Esophagus (tissue), 2 donors: Measurements from ENCODE around the gene RGPD6. TPM values are rescaled to one million over a fixed set of nuclear protein-coding genes. Genes with fewer than 3 reads are reported as not detected.
A peak's percentile ranks its signal among the peaks of the same experiment; 100 is the strongest.
"Not testable (repeated sequence)": the region's sequence is repeated elsewhere in the genome, so short reads cannot be mapped to it uniquely, and the experiment has no call there.

Experiments used
- H3K27ac ChIP-seq, 2 donors: one replicate each; pipeline ENCODE4 v1.5.1; 2013; ENCODE audit warnings: low read depth in 2 of 2, mild to moderate bottlenecking in 2 of 2, inconsistent platforms in 1 of 2, low read length in 1 of 2, moderate library complexity in 1 of 2
- H3K27me3 ChIP-seq, 2 donors: one replicate each; pipeline ENCODE4 v1.6.1; 2013; ENCODE audit warnings: low read length in 2 of 2, control low read depth in 1 of 2, mild to moderate bottlenecking in 1 of 2; ENCODE audit not compliant: insufficient read depth in 2 of 2, control insufficient read depth in 1 of 2
- H3K36me3 ChIP-seq, 2 donors: one replicate each; pipeline ENCODE4 v1.6.1; 2013; ENCODE audit warnings: low read length in 1 of 2; ENCODE audit not compliant: control insufficient read depth in 2 of 2, insufficient read depth in 2 of 2
- H3K4me1 ChIP-seq, 2 donors: one replicate each; pipeline ENCODE4 v1.6.1; 2013; ENCODE audit warnings: low read length in 1 of 2; ENCODE audit not compliant: control insufficient read depth in 2 of 2, insufficient read depth in 2 of 2
- H3K4me3 ChIP-seq, 2 donors: one replicate each; pipeline ENCODE4 v1.5.1; 2013; ENCODE audit warnings: low read length in 2 of 2, mild to moderate bottlenecking in 2 of 2, low read depth in 1 of 2, moderate library complexity in 1 of 2
- H3K9me3 ChIP-seq, 2 donors: one replicate each; pipeline ENCODE4 v1.6.1; 2013; ENCODE audit warnings: mild to moderate bottlenecking in 2 of 2, low read depth in 1 of 2, low read length in 1 of 2, moderate library complexity in 1 of 2; ENCODE audit not compliant: control insufficient read depth in 2 of 2, insufficient read depth in 1 of 2
- WGBS, 2 donors: extraction: QIAGEN DNeasy Blood & Tissue Kit; methylation state at CpG; one replicate each; pipeline ENCODE4 v1.1.7; 2013; 5-methylcytosine and 5-hydroxymethylcytosine counted together
- polyA plus RNA-seq, 2 donors: library from polyadenylated mRNA; stranded (reverse); fragments of 200-250 nt; gene quantifications; one replicate each; pipeline ENCODE4 v1.2.3, GENCODE V29; 2013
- donor health status: healthy with polysubstance abuse.
- donor health status: Bipolar disorder and iron deficiency.

RGPD6 gene
- polyA plus RNA-seq = 1 to 10 TPM; 4.6 to 9.1 TPM

- peak within 1 kb of the TSS in 1 of 2 donors; percentile 22 for H3K27ac ChIP-seq
- not testable (repeated sequence) for H3K4me1 ChIP-seq, H3K9me3 ChIP-seq, H3K4me3 ChIP-seq, H3K27me3 ChIP-seq, H3K36me3 ChIP-seq
- no CpG with 5 or more reads among the region's 70 CpGs for WGBS, 2 donors
These were observed at the start of gene RGPD6 for GRCh38 chr2:110576763-110577416. RGPD6 (minus strand) TSS chr2:110577222; CDS start chr2:110577024, 198 bp downstream.

- not testable (repeated sequence) for H3K27ac ChIP-seq, H3K36me3 ChIP-seq, H3K9me3 ChIP-seq, H3K4me3 ChIP-seq, H3K4me1 ChIP-seq, H3K27me3 ChIP-seq
- 57 to 81% methylated on average over 1 of the region's 9 CpGs for WGBS, 2 donors
These were observed 42.4 kb upstream of the RGPD6 start for GRCh38 chr2:110619326-110619939.

GRCh38 chr2:110613927-110614326, 36.9 kb upstream of the RGPD6 start:
- H3K4me3 ChIP-seq, H3K9me3 ChIP-seq, H3K36me3 ChIP-seq, H3K27me3 ChIP-seq, H3K4me1 ChIP-seq, H3K27ac ChIP-seq: not testable (repeated sequence)
- no CpG with 5 or more reads among the region's 1 CpG for WGBS, 2 donors

- H3K27me3 ChIP-seq, H3K9me3 ChIP-seq, H3K27ac ChIP-seq, H3K4me1 ChIP-seq, H3K36me3 ChIP-seq: not testable (repeated sequence)
- peak overlapping the region in 1 of 2 donors; percentile 28 for H3K4me3 ChIP-seq
- 0% methylated on average over 25 to 48 of the region's 94 CpGs for WGBS, 2 donors
These were observed 33.7 kb upstream of the RGPD6 start for GRCh38 chr2:110610613-110611250.

- 0 to 4% methylated on average over 5 to 28 of the region's 45 CpGs for WGBS, 2 donors
- not testable (repeated sequence) for H3K27ac ChIP-seq, H3K27me3 ChIP-seq, H3K9me3 ChIP-seq, H3K36me3 ChIP-seq, H3K4me1 ChIP-seq, H3K4me3 ChIP-seq
These were observed 33.0 kb upstream of the RGPD6 start for GRCh38 chr2:110609843-110610612.

GRCh38 chr2:110608788-110609502, 31.9 kb upstream of the RGPD6 start:
- H3K4me3 ChIP-seq, H3K27ac ChIP-seq, H3K36me3 ChIP-seq, H3K4me1 ChIP-seq, H3K9me3 ChIP-seq, H3K27me3 ChIP-seq: not testable (repeated sequence)
- WGBS, 2 donors = no CpG with 5 or more reads among the region's 8 CpGs

- WGBS, 2 donors = 81% methylated on average over 6 to 11 of the region's 12 CpGs
- not testable (repeated sequence) for H3K27ac ChIP-seq, H3K9me3 ChIP-seq, H3K4me1 ChIP-seq, H3K36me3 ChIP-seq, H3K27me3 ChIP-seq, H3K4me3 ChIP-seq
These were observed 28.0 kb upstream of the RGPD6 start for GRCh38 chr2:110605057-110605456.

- H3K9me3 ChIP-seq, H3K4me1 ChIP-seq, H3K36me3 ChIP-seq, H3K4me3 ChIP-seq, H3K27me3 ChIP-seq, H3K27ac ChIP-seq: not testable (repeated sequence)
- no CpG with 5 or more reads among the region's 8 CpGs for WGBS, 2 donors
These were observed 27.0 kb upstream of the RGPD6 start for GRCh38 chr2:110603917-110604591.

- not testable (repeated sequence) for H3K9me3 ChIP-seq, H3K4me1 ChIP-seq, H3K4me3 ChIP-seq, H3K36me3 ChIP-seq, H3K27me3 ChIP-seq, H3K27ac ChIP-seq
- 94 to 97% methylated on average over 5 of the region's 9 CpGs for WGBS, 2 donors
These were observed 25.1 kb upstream of the RGPD6 start for GRCh38 chr2:110602139-110602538.
